Measurements from ENCODE around the gene PDE4D.
A peak's percentile ranks its signal among the peaks of the same experiment; 100 is the strongest.

PDE4D gene

DNA sequence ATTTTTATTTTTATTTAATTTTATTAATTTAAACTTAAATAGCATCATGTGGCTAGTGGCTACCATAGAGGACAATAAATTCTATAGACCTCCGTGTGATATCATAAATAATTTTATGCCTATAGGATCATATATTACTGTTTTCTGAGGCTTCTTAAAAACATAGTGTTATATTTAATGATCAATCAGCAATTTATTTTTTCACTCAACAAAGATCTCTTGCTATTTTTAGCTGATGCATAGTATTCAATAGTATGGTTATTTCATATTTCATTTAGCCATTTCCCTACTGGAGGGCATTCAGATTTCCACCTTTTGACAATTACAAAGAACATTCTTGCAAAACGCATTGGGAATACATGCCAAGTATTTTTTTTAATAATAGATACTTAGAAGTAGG, 114.1 kb downstream of the PDE4D start:
- Histone ChIP-seq H3K4me1 (ENCODE audit: insufficient read depth, low read length) (peaks cover 10% of the 10 kb centered on the region; the same call in 1 of the 2 replicates), H3K4me3 (ENCODE audit: low read length) (no peak overlapping the region), H3K9me3 (ENCODE audit: insufficient read depth, low read depth, low read length) (no peaks in the 10 kb centered on the region), H3K27ac (ENCODE audit: low read length) (no peak overlapping the region), H3K27me3 (ENCODE audit: insufficient read depth, low read length) (no peaks in the 10 kb centered on the region), H3K9ac (ENCODE audit: low read depth, low read length) (no peak overlapping the region), H3K36me3 (ENCODE audit: insufficient read depth, low read depth, low read length) (no peaks in the 10 kb centered on the region)

- Histone ChIP-seq H3K27ac (ENCODE audit: low read length) (no peak overlapping the region), H3K36me3 (ENCODE audit: insufficient read depth, low read depth, low read length) (no peaks in the 10 kb centered on the region), H3K27me3 (ENCODE audit: insufficient read depth, low read length) (no peaks in the 10 kb centered on the region), H3K4me1 (ENCODE audit: insufficient read depth, low read length) (peaks cover 10% of the 10 kb centered on the region; the same call in 1 of the 2 replicates), H3K9ac (ENCODE audit: low read depth, low read length) (no peak overlapping the region), H3K9me3 (ENCODE audit: insufficient read depth, low read depth, low read length) (no peaks in the 10 kb centered on the region), H3K4me3 (ENCODE audit: low read length) (no peak overlapping the region)
Observed at GRCh38 chr5:59777028-59777427, 116.5 kb downstream of the PDE4D start.

DNA sequence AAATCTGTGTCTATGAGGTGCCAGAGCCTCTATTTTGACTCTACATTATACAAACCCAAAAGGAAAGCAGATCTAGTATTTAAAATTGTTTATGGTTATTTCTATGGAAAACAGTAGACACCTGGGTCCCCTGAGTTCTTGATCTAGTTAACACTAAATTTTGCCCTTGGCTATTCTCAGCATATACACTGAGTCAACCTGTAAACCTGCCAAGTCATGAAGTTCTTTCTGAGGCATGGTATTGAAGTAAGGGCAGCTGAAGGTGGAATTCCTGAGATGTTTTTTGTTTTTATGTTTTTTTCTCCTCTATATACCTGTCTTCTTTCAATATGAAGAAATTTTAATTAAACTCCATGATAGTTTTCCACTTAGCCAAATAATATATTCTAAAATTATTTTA, 120.2 kb downstream of the PDE4D start:
- Histone ChIP-seq H3K27ac (ENCODE audit: low read length) (no peak overlapping the region), H3K4me3 (ENCODE audit: low read length) (no peak overlapping the region), H3K9me3 (ENCODE audit: insufficient read depth, low read depth, low read length) (no peaks in the 10 kb centered on the region), H3K4me1 (ENCODE audit: insufficient read depth, low read length) (peaks cover 19% of the 10 kb centered on the region; the same call in 1 of the 2 replicates), H3K9ac (ENCODE audit: low read depth, low read length) (no peak overlapping the region), H3K36me3 (ENCODE audit: insufficient read depth, low read depth, low read length) (no peaks in the 10 kb centered on the region), H3K27me3 (ENCODE audit: insufficient read depth, low read length) (peaks cover 17% of the 10 kb centered on the region)

GRCh38 chr5:59772757-59773156, 120.8 kb downstream of the PDE4D start:
- no peak overlapping the region for H3K9ac ChIP-seq (ENCODE audit: low read depth, low read length)
- H3K4me1 ChIP-seq (ENCODE audit: insufficient read depth, low read length), result peaks cover 19% of the 10 kb centered on the region; the same call in 1 of the 2 replicates
- peaks cover 22% of the 10 kb centered on the region for H3K27me3 ChIP-seq (ENCODE audit: insufficient read depth, low read length)
- no peaks in the 10 kb centered on the region for H3K9me3 ChIP-seq (ENCODE audit: insufficient read depth, low read depth, low read length)
- H3K4me3 ChIP-seq (ENCODE audit: low read length), result no peak overlapping the region
- H3K27ac ChIP-seq (ENCODE audit: low read length), result no peak overlapping the region
- H3K36me3 ChIP-seq (ENCODE audit: insufficient read depth, low read depth, low read length), result no peaks in the 10 kb centered on the region

GRCh38 chr5:59772206-59772605, 121.3 kb downstream of the PDE4D start:
- H3K27me3 ChIP-seq (ENCODE audit: insufficient read depth, low read length), result peaks cover 28% of the 10 kb centered on the region
- H3K9ac ChIP-seq (ENCODE audit: low read depth, low read length), result no peak overlapping the region
- peaks cover 19% of the 10 kb centered on the region; the same call in 1 of the 2 replicates for H3K4me1 ChIP-seq (ENCODE audit: insufficient read depth, low read length)
- H3K36me3 ChIP-seq (ENCODE audit: insufficient read depth, low read depth, low read length), result no peaks in the 10 kb centered on the region
- H3K4me3 ChIP-seq (ENCODE audit: low read length), result no peak overlapping the region
- no peak overlapping the region for H3K27ac ChIP-seq (ENCODE audit: low read length)
- H3K9me3 ChIP-seq (ENCODE audit: insufficient read depth, low read depth, low read length), result no peaks in the 10 kb centered on the region

GRCh38 chr5:59770953-59771352, 122.6 kb downstream of the PDE4D start:
- H3K4me1 ChIP-seq (ENCODE audit: insufficient read depth, low read length), result peaks cover 9% of the 10 kb centered on the region; the same call in 1 of the 2 replicates
- H3K4me3 ChIP-seq (ENCODE audit: low read length), result no peak overlapping the region
- H3K27ac ChIP-seq (ENCODE audit: low read length), result no peak overlapping the region
- no peaks in the 10 kb centered on the region for H3K9me3 ChIP-seq (ENCODE audit: insufficient read depth, low read depth, low read length)
- H3K9ac ChIP-seq (ENCODE audit: low read depth, low read length), result no peak overlapping the region
- H3K27me3 ChIP-seq (ENCODE audit: insufficient read depth, low read length), result peaks cover 39% of the 10 kb centered on the region
- H3K36me3 ChIP-seq (ENCODE audit: insufficient read depth, low read depth, low read length), result no peaks in the 10 kb centered on the region

DNA sequence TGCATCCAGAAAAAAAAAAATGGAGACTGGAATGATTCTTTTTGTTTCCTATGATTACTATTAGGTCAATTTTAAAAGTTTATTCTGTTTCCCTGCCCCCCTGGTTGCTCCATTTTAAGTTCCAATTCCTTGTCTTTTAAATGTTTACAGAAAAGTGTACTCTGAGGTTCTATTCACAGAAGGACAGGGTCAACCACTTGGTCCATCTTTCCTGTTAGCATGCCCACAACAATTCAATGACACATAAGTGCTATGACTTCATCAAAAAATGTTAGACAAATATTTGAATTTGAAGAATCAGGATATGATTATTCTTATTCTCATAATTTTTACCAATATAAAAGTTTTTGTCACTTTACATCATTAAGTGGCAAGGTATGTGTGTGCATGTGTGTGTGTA, 123.7 kb downstream of the PDE4D start:
- H3K36me3 ChIP-seq (ENCODE audit: insufficient read depth, low read depth, low read length), result no peaks in the 10 kb centered on the region
- peaks cover 39% of the 10 kb centered on the region for H3K27me3 ChIP-seq (ENCODE audit: insufficient read depth, low read length)
- H3K9me3 ChIP-seq (ENCODE audit: insufficient read depth, low read depth, low read length), result no peaks in the 10 kb centered on the region
- H3K27ac ChIP-seq (ENCODE audit: low read length), result no peak overlapping the region
- peaks cover 9% of the 10 kb centered on the region; the same call in 1 of the 2 replicates for H3K4me1 ChIP-seq (ENCODE audit: insufficient read depth, low read length)
- H3K4me3 ChIP-seq (ENCODE audit: low read length), result no peak overlapping the region
- no peak overlapping the region for H3K9ac ChIP-seq (ENCODE audit: low read depth, low read length)

- H3K36me3 ChIP-seq (ENCODE audit: insufficient read depth, low read depth, low read length), result no peaks in the 10 kb centered on the region
- peaks cover 9% of the 10 kb centered on the region; the same call in 1 of the 2 replicates for H3K4me1 ChIP-seq (ENCODE audit: insufficient read depth, low read length)
- peaks cover 39% of the 10 kb centered on the region for H3K27me3 ChIP-seq (ENCODE audit: insufficient read depth, low read length)
- no peaks in the 10 kb centered on the region for H3K9me3 ChIP-seq (ENCODE audit: insufficient read depth, low read depth, low read length)
- H3K27ac ChIP-seq (ENCODE audit: low read length), result no peak overlapping the region
- H3K4me3 ChIP-seq (ENCODE audit: low read length), result peak overlapping the region; percentile 78
- H3K9ac ChIP-seq (ENCODE audit: low read depth, low read length), result peak overlapping the region; percentile 44; the same call in 1 of the 2 replicates
Observed at GRCh38 chr5:59769041-59769360, 124.5 kb downstream of the PDE4D start.

- Histone ChIP-seq H3K27ac (ENCODE audit: low read length) (no peak overlapping the region), H3K36me3 (ENCODE audit: insufficient read depth, low read depth, low read length) (no peaks in the 10 kb centered on the region), H3K9me3 (ENCODE audit: insufficient read depth, low read depth, low read length) (no peaks in the 10 kb centered on the region), H3K4me1 (ENCODE audit: insufficient read depth, low read length) (peaks cover 9% of the 10 kb centered on the region; the same call in 1 of the 2 replicates), H3K9ac (ENCODE audit: low read depth, low read length) (peak overlapping the region; percentile 44; the same call in 1 of the 2 replicates), H3K4me3 (ENCODE audit: low read length) (peak overlapping the region; percentile 78), H3K27me3 (ENCODE audit: insufficient read depth, low read length) (peaks cover 39% of the 10 kb centered on the region)
Observed at GRCh38 chr5:59768152-59769040, 125.1 kb downstream of the PDE4D start.

DNA sequence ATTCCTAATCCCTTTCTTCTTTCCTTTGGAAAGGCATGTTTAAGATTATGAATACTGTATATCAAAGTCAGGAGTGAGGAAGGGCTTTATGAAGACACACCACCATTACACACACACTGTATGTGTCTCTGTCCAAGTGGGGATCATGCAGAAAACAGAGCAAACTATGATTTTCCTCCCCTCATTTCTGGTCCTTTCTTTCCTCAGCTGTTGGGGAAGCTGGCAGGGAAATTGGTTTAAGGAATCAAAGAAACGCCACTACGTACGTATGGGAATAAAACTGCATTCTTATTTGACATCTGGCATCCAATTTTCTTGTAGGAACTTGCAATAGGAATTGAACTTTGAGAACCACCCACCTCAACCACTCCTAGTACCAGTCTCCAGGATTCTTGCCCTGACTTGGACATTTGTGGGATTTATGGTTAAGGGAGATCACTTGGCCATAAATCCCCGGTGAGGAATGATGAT, 125.8 kb downstream of the PDE4D start:
- H3K9ac ChIP-seq (ENCODE audit: low read depth, low read length), result peak overlapping the region; percentile 44; the same call in 1 of the 2 replicates
- peaks cover 39% of the 10 kb centered on the region for H3K27me3 ChIP-seq (ENCODE audit: insufficient read depth, low read length)
- peaks cover 9% of the 10 kb centered on the region; the same call in 1 of the 2 replicates for H3K4me1 ChIP-seq (ENCODE audit: insufficient read depth, low read length)
- H3K36me3 ChIP-seq (ENCODE audit: insufficient read depth, low read depth, low read length), result no peaks in the 10 kb centered on the region
- H3K27ac ChIP-seq (ENCODE audit: low read length), result no peak overlapping the region
- peak overlapping the region; percentile 78 for H3K4me3 ChIP-seq (ENCODE audit: low read length)
- H3K9me3 ChIP-seq (ENCODE audit: insufficient read depth, low read depth, low read length), result no peaks in the 10 kb centered on the region

DNA sequence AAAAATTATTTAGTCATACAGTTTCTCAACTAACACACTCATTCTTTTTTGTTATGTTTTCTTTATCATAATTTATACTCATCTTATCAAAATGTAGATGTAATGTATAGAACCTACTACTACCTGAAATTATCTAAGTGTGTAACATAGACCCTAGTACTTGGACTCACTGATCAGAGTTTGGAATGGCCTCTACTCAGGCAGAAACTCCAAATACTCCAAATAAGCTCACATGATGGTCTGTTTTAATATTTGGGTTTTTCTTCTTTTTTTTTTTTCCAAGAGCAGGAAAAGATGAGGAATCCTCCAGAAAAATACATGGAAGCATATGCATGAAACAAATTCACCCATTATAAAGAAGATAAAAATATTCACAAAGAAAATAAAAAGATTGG, 126.3 kb downstream of the PDE4D start:
- H3K4me1 ChIP-seq (ENCODE audit: insufficient read depth, low read length), result peaks cover 9% of the 10 kb centered on the region; the same call in 1 of the 2 replicates
- H3K27ac ChIP-seq (ENCODE audit: low read length), result no peak overlapping the region
- peaks cover 39% of the 10 kb centered on the region for H3K27me3 ChIP-seq (ENCODE audit: insufficient read depth, low read length)
- H3K36me3 ChIP-seq (ENCODE audit: insufficient read depth, low read depth, low read length), result no peaks in the 10 kb centered on the region
- peak overlapping the region; percentile 78; the same call in 1 of the 2 replicates for H3K4me3 ChIP-seq (ENCODE audit: low read length)
- no peaks in the 10 kb centered on the region for H3K9me3 ChIP-seq (ENCODE audit: insufficient read depth, low read depth, low read length)
- H3K9ac ChIP-seq (ENCODE audit: low read depth, low read length), result no peak overlapping the region
